Upper lobe of left lung (tissue), 4 donors: ENCODE data around the gene DNAAF1.

Experiments used
- CTCF ChIP-seq, 6 experiments: fragments of 450-650 bp in 4 of 6; fragments of 200-600 bp in 2 of 6; sonication (generic) in 2 of 6; IDR thresholded peaks; one replicate each; pipeline ENCODE4 v1.5.1; 2016 to 2019; ENCODE audit warnings: antibody characterized with exemption in 6 of 6
- EP300 ChIP-seq, 4 donors: sonication (generic); formaldehyde crosslinking; IDR thresholded peaks; one replicate each; pipeline ENCODE4 v1.5.1; 2017; ENCODE audit warnings: antibody characterized with exemption in 4 of 4, control low read depth in 2 of 4
- POLR2A ChIP-seq, 4 donors: fragments of 450-650 bp; IDR thresholded peaks; one replicate each; pipeline ENCODE4 v1.5.1; 2016 to 2017; ENCODE audit warnings: antibody characterized with exemption in 4 of 4, mild to moderate bottlenecking in 2 of 4
- POLR2AphosphoS5 ChIP-seq, 2 donors: sonication (generic); formaldehyde crosslinking; IDR thresholded peaks; one replicate each; pipeline ENCODE4 v1.5.1; 2017; ENCODE audit warnings: antibody characterized with exemption in 2 of 2

DNA sequence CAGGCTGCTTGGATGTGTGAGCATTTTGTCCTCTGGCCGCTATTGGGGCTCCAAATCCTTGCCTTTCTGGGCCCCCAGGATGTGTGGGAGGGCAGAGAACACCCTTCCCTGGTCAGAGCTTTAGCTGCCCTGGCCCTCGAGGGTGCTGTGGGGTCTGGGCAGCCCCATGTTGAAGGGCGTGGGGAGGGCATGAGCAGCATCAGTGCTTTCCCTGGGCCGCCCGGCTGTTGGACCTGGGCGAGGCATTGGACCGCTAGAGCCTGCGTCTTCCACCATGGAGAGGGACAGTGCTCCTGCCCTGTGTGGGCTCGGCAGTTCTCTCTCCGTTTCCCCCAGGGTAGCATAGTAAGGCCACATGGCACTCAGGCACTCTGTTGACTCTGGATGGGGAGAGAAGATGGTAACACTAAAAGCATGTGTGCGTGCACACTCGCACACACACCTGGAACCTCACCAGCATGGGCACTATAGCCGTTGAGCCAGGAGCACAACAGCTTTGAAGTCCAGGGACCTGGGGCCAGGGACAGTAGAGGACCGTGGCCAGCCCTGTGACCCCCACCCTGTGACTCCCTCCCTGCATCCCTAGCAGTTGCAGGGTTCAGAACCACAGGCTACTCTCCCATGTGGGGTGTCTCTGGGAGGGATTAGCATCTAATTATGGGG lies 52.5 kb downstream of the DNAAF1 start:
- TF ChIP-seq CTCF (IDR thresholded peaks at IDR 0.05) (no peak), POLR2AphosphoS5 (IDR thresholded peaks at IDR 0.05) (no peak), EP300 (IDR thresholded peaks at IDR 0.05) (no peak), POLR2A (IDR thresholded peaks at IDR 0.05) (no peak)
